GM12878 (cell line): ENCODE data around the gene NDC80. TPM values are rescaled to one million over a fixed set of nuclear protein-coding genes. Genes with fewer than 3 reads are reported as not detected.
A peak's percentile ranks its signal among the peaks of the same experiment; 100 is the strongest.

Experiments
- ATAC-seq: fragments of 200-7000 bp; cut with Tn5 transposase; 3 replicates; pipeline ENCODE4 v1.9.1; 2020; ENCODE audit warnings: mild to moderate bottlenecking, moderate library complexity
- BruUV-seq: library from RNA; stranded (reverse); fragments of 400-500 nt; replicated peaks from 2 replicates; lab custom pipeline; 2021; lab: Mats Ljungman, UMichigan
- CTCF ChIA-PET: fragments of 300-600 bp; sonication (Branson Sonifier 250); formaldehyde crosslinking; extraction: SDS; loops from one replicate; lab custom pipeline; 2021; ENCODE audit warnings: inconsistent platforms; lab: Yijun Ruan, JAX
- POLR2A ChIA-PET: fragments of 350-600 bp; formaldehyde crosslinking; extraction: SDS; loops from one replicate; lab custom pipeline; 2021; ENCODE audit warnings: inconsistent platforms; lab: Charles Lee
- RAD21 ChIA-PET: fragments of 300-600 bp; sonication (Branson Sonifier 250); formaldehyde crosslinking; loops from one replicate; lab custom pipeline; 2023; ENCODE audit warnings: antibody characterized with exemption; ENCODE audit not compliant: unreplicated experiment; lab: Charles Lee
- SMC1A ChIA-PET: fragments of 300-600 bp; sonication (Branson Sonifier 250); formaldehyde crosslinking; loops from one replicate; lab custom pipeline; 2023; ENCODE audit not compliant: unreplicated experiment, uncharacterized antibody; lab: Charles Lee
- DNase-seq: peaks from one replicate; pipeline ENCODE4 v3.0.0-alpha.2; 2011; ENCODE audit warnings: low read depth, low spot score
- FAIRE-seq: peaks from 3 replicates; lab custom pipeline; 2011; peaks lifted over from hg19 to GRCh38; lab: Jason Lieb, UNC
- H2AFZ ChIP-seq: 2 replicates; pipeline ENCODE4 v1.6.0; 2011; ENCODE audit warnings: low read depth, low read length, control low read depth; ENCODE audit not compliant: control insufficient read depth
- H3K27ac ChIP-seq: 2 replicates; pipeline ENCODE4 v1.5.1; 2011; ENCODE audit warnings: control low read depth; ENCODE audit not compliant: control insufficient read depth, insufficient read depth
- H3K27me3 ChIP-seq, 2 experiments: replicated peaks in 1 of 2; 2 replicates each; pipeline versions ENCODE4 v1.6.0 to v1.6.1; 2011; ENCODE audit warnings: low read length in 1 of 2; ENCODE audit not compliant: control insufficient read depth in 2 of 2, insufficient read depth in 2 of 2
- H3K36me3 ChIP-seq, 2 experiments: 2 replicates each; pipeline ENCODE4 v1.5.1; 2011; ENCODE audit warnings: low read length in 1 of 2; ENCODE audit not compliant: control insufficient read depth in 2 of 2, insufficient read depth in 2 of 2
- H3K4me1 ChIP-seq: 2 replicates; pipeline ENCODE4 v1.6.1; 2011; ENCODE audit warnings: mild to moderate bottlenecking, low read length, moderate library complexity, mixed read lengths; ENCODE audit not compliant: control insufficient read depth, insufficient read depth
- H3K4me2 ChIP-seq: 2 replicates; pipeline ENCODE4 v1.6.0; 2011; ENCODE audit warnings: control low read depth; ENCODE audit not compliant: control insufficient read depth, insufficient read depth
- H3K4me3 ChIP-seq: fragments of 200-600 bp; sonication (generic); 2 replicates; pipeline ENCODE4 v1.5.1; 2016
- H3K79me2 ChIP-seq: 2 replicates; pipeline ENCODE4 v1.6.0; 2011; ENCODE audit warnings: low read length; ENCODE audit not compliant: control insufficient read depth, insufficient read depth
- H3K9ac ChIP-seq: 2 replicates; pipeline ENCODE4 v1.8.0; 2011; ENCODE audit warnings: low read length, control low read depth, mixed read lengths; ENCODE audit not compliant: control insufficient read depth, insufficient read depth
- H3K9me3 ChIP-seq: replicated peaks from 3 replicates; pipeline ENCODE4 v1.5.1; 2011; ENCODE audit warnings: mild to moderate bottlenecking, low read length; ENCODE audit not compliant: control insufficient read depth, insufficient read depth
- H4K20me1 ChIP-seq: 2 replicates; pipeline ENCODE4 v1.6.0; 2011; ENCODE audit not compliant: control insufficient read depth, insufficient read depth
- BACH1 ChIP-seq: fragments of 450-650 bp; IDR thresholded peaks from 2 replicates; pipeline ENCODE4 v1.6.1; 2017; ENCODE audit warnings: mild to moderate bottlenecking, borderline replicate concordance
- BHLHE40 ChIP-seq, 2 experiments: fragments of 450-650 bp in 1 of 2; IDR thresholded peaks; 2 replicates each; pipeline ENCODE4 v1.6.1; 2011 to 2017; ENCODE audit warnings: low read depth in 2 of 2, borderline replicate concordance in 1 of 2, improper control_type of control experiment in 1 of 2, low read length in 1 of 2, mild to moderate bottlenecking in 1 of 2
- BMI1 ChIP-seq: fragments of 450-650 bp; IDR thresholded peaks from 2 replicates; pipeline ENCODE4 v1.6.1; 2016; ENCODE audit warnings: mild to moderate bottlenecking, moderate library complexity, borderline replicate concordance
- E2F4 ChIP-seq: IDR thresholded peaks from 2 replicates; pipeline ENCODE4 v1.6.1; 2012; ENCODE audit warnings: low read depth, low read length, improper control_type of control experiment
- HDGF ChIP-seq: fragments of 450-650 bp; IDR thresholded peaks from 2 replicates; pipeline ENCODE4 v1.6.1; 2016; ENCODE audit warnings: antibody characterized with exemption
- REST ChIP-seq: IDR thresholded peaks from 2 replicates; pipeline ENCODE4 v1.6.1; 2012; ENCODE audit warnings: mild to moderate bottlenecking, low read depth, low read length
- TAF1 ChIP-seq: IDR thresholded peaks from 2 replicates; pipeline ENCODE4 v1.6.1; 2011; ENCODE audit warnings: mild to moderate bottlenecking, low read depth, low read length, borderline replicate concordance
- ZNF687 ChIP-seq: fragments of 450-650 bp; IDR thresholded peaks from 2 replicates; pipeline ENCODE4 v1.6.1; 2017; ENCODE audit warnings: mild to moderate bottlenecking, moderate library complexity
- WGBS: methylation state at CpG from one replicate; pipeline ENCODE4 v1.1.6; 2016; ENCODE audit warnings: low lambda C conversion rate; ENCODE audit not compliant: insufficient replicate concordance, insufficient coverage; ENCODE audit errors: missing lambda C conversion rate; 5-methylcytosine and 5-hydroxymethylcytosine counted together
- in situ Hi-C: fragments of 300-500 bp; cut with MboI; formaldehyde crosslinking; loops from 9 replicates; pipeline ENCODE4 v1.14.3; 2018; ENCODE audit warnings: mixed read lengths
- intact Hi-C: fragments of 100-400 bp; cut with micrococcal nuclease; formaldehyde crosslinking; loops from one replicate; pipeline ENCODE4 v1.14.2; 2022; ENCODE audit not compliant: unreplicated experiment
- polyA plus RNA-seq, 11 experiments: library from polyadenylated mRNA; depleted of rRNA in 4 of 11; unstranded in 6 of 11; stranded (reverse) in 5 of 11; fragments of >200 nt; fragmentation: Nextera tagmentation in 4 of 11; fragmentation: Illumina TruSeq in 1 of 11; extraction: Ambion mirVana in 4 of 11; extraction: Trizol in 1 of 11; gene quantifications; 1 replicate in 1 of 11; 2 replicates in 10 of 11; pipeline versions ENCODE4 v1.2.1 to v1.2.3, GENCODE V29; 2011 to 2016; ENCODE audit warnings: inconsistent platforms in 2 of 11, missing spikeins in 2 of 11, low read depth in 1 of 11
- total RNA-seq, 4 experiments: library from RNA; depleted of rRNA in 3 of 4; stranded (reverse); fragments of >200 nt in 3 of 4; fragmentation: Illumina TruSeq in 1 of 4; extraction: Trizol in 1 of 4; gene quantifications; 2 replicates each; pipeline versions ENCODE4 v1.2.1 to v1.2.3, GENCODE V29; 2013 to 2021
- TF ChIP-seq, protein P1 (sequence below): fragments of 450-650 bp; IDR thresholded peaks from 2 replicates; pipeline ENCODE4 v1.6.1; 2017; ENCODE audit warnings: low read depth, mild to moderate bottlenecking, moderate library complexity

NDC80 gene
- total and polyA plus RNA-seq, 10 of the 15 experiments (the other 5 are each of a cell fraction or from before 2014, with no cell fraction given) = 36.5 to 80.8 (median 54.7) TPM

GRCh38 chr18:2636126-2636631 lies 64.8 kb downstream of the NDC80 start:
- Histone ChIP-seq H3K9me3 (peaks cover 2% of the 10 kb centered on the region; the same call in 2 of the 3 replicates), H3K36me3 (no peaks in the 10 kb centered on the region), H2AFZ (peak overlapping the region; percentile 94), H3K4me2 (peak overlapping the region; percentile 97), H4K20me1 (no peaks in the 10 kb centered on the region), H3K79me2 (no peaks in the 10 kb centered on the region), H3K27ac (peak overlapping the region; percentile 99), H3K9ac (peak overlapping the region; percentile 82), H3K4me3 (peak overlapping the region; percentile 57; the same call in 1 of the 2 replicates), H3K27me3 (no peaks in the 10 kb centered on the region), H3K4me1 (peaks cover 40% of the 10 kb centered on the region)
- intact Hi-C loops = loop anchor here (2.0 kb wide), 1 partner anchor 51 kb away; no protein-coding TSS in a partner anchor
- no peak for FAIRE-seq
- WGBS = 52% methylated on average over 9 of the region's 9 CpGs
- CTCF ChIA-PET = interaction anchor here (0.5 to 1.4 kb wide), 6 partner anchors 9 to 89 kb away, joined by 3 to 9 read pairs (median 3); no protein-coding TSS in a partner anchor
- in situ Hi-C loops = no loop called here
- peak; percentile 11 for ATAC-seq
- SMC1A ChIA-PET = interaction anchor here (0.6 to 3.2 kb wide), 14 partner anchors 9 to 133 kb away, joined by 3 to 24 read pairs (median 6); partner anchors contain the start of gene SMCHD1
- POLR2A ChIA-PET = interaction anchor here (0.6 to 1.7 kb wide), 7 partner anchors 10 to 66 kb away, joined by 4 to 14 read pairs (median 7); partner anchors contain the start of gene SMCHD1
- RAD21 ChIA-PET = interaction anchor here (1.1 to 2.5 kb wide), 4 partner anchors 11 to 349 kb away, joined by 4 to 33 read pairs (median 17); partner anchors contain the start of gene SMCHD1
- no TSS peak for BruUV-seq
- DNase-seq = no peak
- TF ChIP-seq BHLHE40 (IDR thresholded peaks at IDR 0.05; ENCODE audit: borderline replicate concordance in 1 of 2, low read depth in 2 of 2, low read length in 1 of 2) (no peak), BACH1 (no peak), BMI1 (no peak), E2F4 (no peak), REST (no peak), TAF1 (0 out of 2 replicates have a peak, but pooled peaks have one; percentile 29), ZNF687 (no peak), HDGF (no peak)
- TF ChIP-seq, protein P1, sequence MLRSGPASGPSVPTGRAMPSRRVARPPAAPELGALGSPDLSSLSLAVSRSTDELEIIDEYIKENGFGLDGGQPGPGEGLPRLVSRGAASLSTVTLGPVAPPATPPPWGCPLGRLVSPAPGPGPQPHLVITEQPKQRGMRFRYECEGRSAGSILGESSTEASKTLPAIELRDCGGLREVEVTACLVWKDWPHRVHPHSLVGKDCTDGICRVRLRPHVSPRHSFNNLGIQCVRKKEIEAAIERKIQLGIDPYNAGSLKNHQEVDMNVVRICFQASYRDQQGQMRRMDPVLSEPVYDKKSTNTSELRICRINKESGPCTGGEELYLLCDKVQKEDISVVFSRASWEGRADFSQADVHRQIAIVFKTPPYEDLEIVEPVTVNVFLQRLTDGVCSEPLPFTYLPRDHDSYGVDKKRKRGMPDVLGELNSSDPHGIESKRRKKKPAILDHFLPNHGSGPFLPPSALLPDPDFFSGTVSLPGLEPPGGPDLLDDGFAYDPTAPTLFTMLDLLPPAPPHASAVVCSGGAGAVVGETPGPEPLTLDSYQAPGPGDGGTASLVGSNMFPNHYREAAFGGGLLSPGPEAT = 0 out of 2 replicates have a peak, but pooled peaks have one; percentile 11
